Peyer's patch (tissue), 4 donors: ENCODE data around the gene PPP2R2D. TPM values are rescaled to one million over a fixed set of nuclear protein-coding genes. Genes with fewer than 3 reads are reported as not detected.
A peak's percentile ranks its signal among the peaks of the same experiment; 100 is the strongest.

Experiments
- DNase-seq, 3 donors: peaks; one replicate each; pipeline ENCODE4 v3.0.0-alpha.2; 2017 to 2019
- H3K27ac ChIP-seq, 4 donors: fragments of 200-600 bp; sonication (generic); one replicate each; pipeline ENCODE4 v1.5.1; 2016 to 2019
- H3K27me3 ChIP-seq, 2 donors: fragments of 200-600 bp; sonication (generic); one replicate each; pipeline ENCODE4 v1.5.1; 2019
- H3K36me3 ChIP-seq, 3 donors: fragments of 200-600 bp; sonication (generic); one replicate each; pipeline ENCODE4 v1.5.1; 2016 to 2019
- H3K4me1 ChIP-seq, 4 donors: fragments of 200-600 bp; sonication (generic); one replicate each; pipeline ENCODE4 v1.5.1; 2016 to 2019
- H3K4me3 ChIP-seq, 4 donors: fragments of 200-600 bp; sonication (generic); 1 replicate in 3 of 4; 2 replicates in 1 of 4; pipeline ENCODE4 v1.5.1; 2016 to 2019; ENCODE audit warnings: mild to moderate bottlenecking in 1 of 4
- H3K9me3 ChIP-seq, 4 donors: fragments of 200-600 bp; sonication (generic); one replicate each; pipeline ENCODE4 v1.5.1; 2016 to 2019; ENCODE audit warnings: mild to moderate bottlenecking in 1 of 4
- POLR2A ChIP-seq, 2 donors: fragments of 450-650 bp; IDR thresholded peaks; one replicate each; pipeline ENCODE4 v1.5.1; 2017; ENCODE audit warnings: antibody characterized with exemption in 2 of 2, mild to moderate bottlenecking in 2 of 2, moderate library complexity in 2 of 2
- total RNA-seq, 4 donors: library from RNA; depleted of rRNA; stranded (reverse); fragments of >200 nt; gene quantifications; one replicate each; pipeline ENCODE4 v1.1.0, GENCODE V29; 2016
- TF ChIP-seq, protein P1 (sequence below), 6 experiments: fragments of 450-650 bp in 4 of 6; fragments of 200-600 bp in 2 of 6; sonication (generic) in 1 of 6; IDR thresholded peaks; one replicate each; pipeline ENCODE4 v1.5.1; 2017 to 2019; ENCODE audit warnings: antibody characterized with exemption in 6 of 6, mild to moderate bottlenecking in 3 of 6, moderate library complexity in 1 of 6

Gene PPP2R2D
- total RNA-seq, 4 donors from 2014 or later, result 34.3 to 87.5 (median 48.5) TPM

- H3K27ac ChIP-seq, result no peak overlapping the region
- peaks cover 0 to 5% (median 0%) of the 10 kb centered on the region in 4 donors for H3K4me1 ChIP-seq
- peak in 1 of 3 donors; percentile 2 for DNase-seq
- H3K27me3 ChIP-seq, result no peaks in the 10 kb centered on the region
- no peak for TF ChIP-seq POLR2A (IDR thresholded peaks at IDR 0.05)
- TF ChIP-seq, protein P1, sequence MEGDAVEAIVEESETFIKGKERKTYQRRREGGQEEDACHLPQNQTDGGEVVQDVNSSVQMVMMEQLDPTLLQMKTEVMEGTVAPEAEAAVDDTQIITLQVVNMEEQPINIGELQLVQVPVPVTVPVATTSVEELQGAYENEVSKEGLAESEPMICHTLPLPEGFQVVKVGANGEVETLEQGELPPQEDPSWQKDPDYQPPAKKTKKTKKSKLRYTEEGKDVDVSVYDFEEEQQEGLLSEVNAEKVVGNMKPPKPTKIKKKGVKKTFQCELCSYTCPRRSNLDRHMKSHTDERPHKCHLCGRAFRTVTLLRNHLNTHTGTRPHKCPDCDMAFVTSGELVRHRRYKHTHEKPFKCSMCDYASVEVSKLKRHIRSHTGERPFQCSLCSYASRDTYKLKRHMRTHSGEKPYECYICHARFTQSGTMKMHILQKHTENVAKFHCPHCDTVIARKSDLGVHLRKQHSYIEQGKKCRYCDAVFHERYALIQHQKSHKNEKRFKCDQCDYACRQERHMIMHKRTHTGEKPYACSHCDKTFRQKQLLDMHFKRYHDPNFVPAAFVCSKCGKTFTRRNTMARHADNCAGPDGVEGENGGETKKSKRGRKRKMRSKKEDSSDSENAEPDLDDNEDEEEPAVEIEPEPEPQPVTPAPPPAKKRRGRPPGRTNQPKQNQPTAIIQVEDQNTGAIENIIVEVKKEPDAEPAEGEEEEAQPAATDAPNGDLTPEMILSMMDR (IDR thresholded peaks at IDR 0.05), result no peak
- H3K36me3 ChIP-seq, result no peaks in the 10 kb centered on the region
- no peaks in the 10 kb centered on the region for H3K9me3 ChIP-seq
- H3K4me3 ChIP-seq, result no peak overlapping the region
Measured at GRCh38 chr10:131896403-131896802, 4.4 kb upstream of the PPP2R2D start.

DNA sequence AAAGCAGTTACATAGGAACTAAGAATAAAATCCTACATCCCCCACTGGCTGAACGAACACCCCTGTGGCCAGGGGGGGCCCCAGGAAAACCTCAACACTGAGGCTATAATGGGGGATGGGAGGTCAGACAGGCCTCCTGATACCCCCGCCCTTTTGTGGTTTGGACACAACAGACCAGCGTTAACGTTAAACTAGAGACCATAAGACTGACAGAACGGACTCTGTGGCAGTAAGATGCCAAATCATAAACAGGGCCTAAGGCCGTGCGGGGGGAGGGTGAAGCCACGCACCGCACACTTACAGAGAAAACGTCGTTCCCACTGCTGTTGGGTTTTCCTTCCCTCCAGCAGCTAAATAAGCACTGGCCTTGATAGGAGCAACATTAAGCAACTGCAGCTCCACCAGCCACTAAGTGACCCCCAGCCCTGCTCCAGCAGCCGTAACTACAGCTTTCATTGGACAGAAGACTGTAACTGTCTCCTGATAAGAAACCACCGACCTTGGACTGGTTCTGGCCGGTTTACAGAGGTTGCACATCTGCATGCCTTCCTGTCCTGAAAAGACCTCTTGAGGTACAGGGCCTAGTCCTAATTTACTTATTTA is 3.4 kb upstream of the PPP2R2D start:
- no peaks in the 10 kb centered on the region for H3K36me3 ChIP-seq
- H3K4me3 ChIP-seq, result no peak overlapping the region
- H3K9me3 ChIP-seq, result no peaks in the 10 kb centered on the region
- TF ChIP-seq, protein P1 (IDR thresholded peaks at IDR 0.05), result no peak
- no peak for TF ChIP-seq POLR2A (IDR thresholded peaks at IDR 0.05)
- H3K4me1 ChIP-seq, result peaks cover 0 to 10% (median 5%) of the 10 kb centered on the region in 4 donors
- DNase-seq, result peak in 1 of 3 donors; percentile 24
- H3K27ac ChIP-seq, result no peak overlapping the region
- H3K27me3 ChIP-seq, result no peaks in the 10 kb centered on the region

- Histone ChIP-seq H3K36me3 (no peaks in the 10 kb centered on the region), H3K4me3 (no peak overlapping the region), H3K4me1 (peaks cover 0 to 17% (median 9%) of the 10 kb centered on the region in 4 donors), H3K27ac (no peak overlapping the region), H3K27me3 (no peaks in the 10 kb centered on the region), H3K9me3 (no peaks in the 10 kb centered on the region)
- no peak for DNase-seq
- TF ChIP-seq, protein P1 (IDR thresholded peaks at IDR 0.05), result no peak
- TF ChIP-seq POLR2A (IDR thresholded peaks at IDR 0.05), result no peak
Measured at GRCh38 chr10:131898061-131898460, 2.7 kb upstream of the PPP2R2D start.

- Histone ChIP-seq H3K4me1 (peaks cover 0 to 21% (median 12%) of the 10 kb centered on the region in 4 donors), H3K27ac (no peak overlapping the region), H3K4me3 (no peak overlapping the region), H3K36me3 (no peaks in the 10 kb centered on the region), H3K27me3 (no peaks in the 10 kb centered on the region), H3K9me3 (no peaks in the 10 kb centered on the region)
- peak in 1 of 3 donors; percentile 38 for DNase-seq
- TF ChIP-seq POLR2A (IDR thresholded peaks at IDR 0.05), result no peak
- TF ChIP-seq, protein P1 (IDR thresholded peaks at IDR 0.05), result no peak
Measured at GRCh38 chr10:131898713-131899112, 2.1 kb upstream of the PPP2R2D start.

DNA sequence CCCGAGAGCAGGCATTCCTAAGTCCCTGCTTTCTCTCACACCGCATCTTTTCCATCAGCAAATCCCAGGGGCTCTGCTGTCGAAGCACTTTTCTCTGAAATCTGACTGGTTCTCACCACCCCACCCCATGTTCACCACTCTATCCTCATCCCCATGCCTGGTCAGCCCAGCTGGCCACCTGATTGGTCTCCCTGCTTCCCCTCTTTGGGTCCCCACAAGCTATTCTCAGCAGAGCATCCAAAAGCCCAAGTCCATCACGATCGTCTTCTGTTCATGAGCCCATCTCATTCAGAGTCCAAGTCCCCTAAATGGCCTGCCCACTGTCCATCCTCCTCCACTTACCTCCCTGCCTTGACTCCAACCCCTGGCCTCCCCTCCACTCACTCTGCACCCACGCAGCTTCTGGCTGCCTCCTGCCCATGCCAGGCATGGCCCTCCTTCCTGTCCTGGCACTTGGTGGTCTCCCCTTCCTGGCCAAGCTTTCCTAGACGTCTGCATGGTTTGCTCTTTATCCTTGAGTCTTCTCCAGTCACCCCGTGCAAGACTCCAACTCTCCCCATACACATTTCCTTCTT is 1.6 kb upstream of the PPP2R2D start:
- TF ChIP-seq, protein P1 (IDR thresholded peaks at IDR 0.05), result no peak
- no peak for TF ChIP-seq POLR2A (IDR thresholded peaks at IDR 0.05)
- DNase-seq, result peak in 1 of 3 donors; percentile 47
- no peaks in the 10 kb centered on the region for H3K27me3 ChIP-seq
- H3K36me3 ChIP-seq, result no peaks in the 10 kb centered on the region
- H3K4me1 ChIP-seq, result peaks cover 0 to 25% (median 13%) of the 10 kb centered on the region in 4 donors
- no peak overlapping the region for H3K27ac ChIP-seq
- H3K9me3 ChIP-seq, result no peaks in the 10 kb centered on the region
- no peak overlapping the region for H3K4me3 ChIP-seq
